Activated CD4-positive, alpha-beta T cell treated with anti-CD3 and anti-CD28 coated beads, Interleukin-10, Interleukin-2, amounts not matched to agents 100 ng/mL and 50 ng/mL, durations not matched to agents 16 hours and 8 hours (primary cell): Measurements from ENCODE around the gene C2CD3.
"Not testable (repeated sequence)": the region's sequence is repeated elsewhere in the genome, so short reads cannot be mapped to it uniquely, and the experiment has no call there.

ENCODE experiments used
- DNase-seq: peaks from one replicate; pipeline ENCODE4 v3.0.0-alpha.2; 2020

C2CD3 gene

DNA sequence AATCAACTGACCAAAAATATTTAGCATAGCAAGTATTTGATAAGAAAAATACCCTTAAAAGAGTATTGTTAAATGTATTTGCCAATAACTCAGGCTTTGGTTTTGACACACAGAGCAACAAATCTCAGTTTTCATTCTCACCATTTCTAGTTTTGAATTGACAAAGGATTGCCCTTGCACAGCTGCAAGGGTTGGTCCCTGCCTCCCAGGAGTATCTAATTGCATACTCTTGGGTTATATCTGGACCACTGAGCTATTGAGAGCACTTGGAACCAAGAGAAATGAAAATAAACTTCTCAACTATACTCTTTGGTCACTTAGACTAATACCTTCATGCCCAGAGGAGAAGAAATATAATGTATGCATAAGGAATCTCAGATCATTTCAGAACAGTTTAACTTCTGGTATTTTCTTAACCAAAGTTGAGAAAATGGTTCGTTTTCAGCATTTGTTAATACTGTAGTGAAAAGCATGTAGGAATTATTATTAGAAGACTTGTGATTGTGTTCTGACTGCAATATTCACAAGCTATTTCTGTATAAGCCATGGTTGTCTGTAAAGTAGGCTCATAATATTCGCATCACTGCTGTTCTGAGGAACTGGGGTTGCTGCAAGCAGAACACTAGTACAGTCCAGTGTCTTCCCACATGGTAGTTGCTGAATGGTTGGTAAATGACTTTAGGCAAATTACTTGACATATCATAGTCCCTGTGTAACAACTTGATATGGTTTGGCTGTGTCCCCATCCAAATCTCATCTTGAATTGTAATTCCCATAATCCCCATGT is 7.9 kb downstream of the C2CD3 start:
- DNase-seq: peak; percentile 62

DNA sequence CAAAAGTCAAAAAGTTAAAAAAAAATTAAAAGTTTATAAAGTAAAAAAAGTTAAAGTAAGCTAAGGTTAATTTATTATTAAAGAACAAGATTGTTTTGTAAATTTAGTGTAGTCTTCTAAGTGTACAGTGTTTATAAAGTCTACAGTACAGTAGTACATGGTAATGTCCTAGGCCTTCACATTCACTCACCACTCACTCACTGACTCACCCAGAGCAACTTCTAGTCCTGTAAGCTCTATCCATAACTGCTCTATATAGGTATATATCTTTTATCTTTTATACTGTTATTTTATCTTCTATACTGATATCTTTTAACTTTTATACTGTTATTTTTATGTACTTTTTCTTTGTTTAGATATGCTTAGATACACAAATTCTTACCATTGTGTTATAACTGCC is 11.2 kb downstream of the C2CD3 start:
- DNase-seq: no peak

DNA sequence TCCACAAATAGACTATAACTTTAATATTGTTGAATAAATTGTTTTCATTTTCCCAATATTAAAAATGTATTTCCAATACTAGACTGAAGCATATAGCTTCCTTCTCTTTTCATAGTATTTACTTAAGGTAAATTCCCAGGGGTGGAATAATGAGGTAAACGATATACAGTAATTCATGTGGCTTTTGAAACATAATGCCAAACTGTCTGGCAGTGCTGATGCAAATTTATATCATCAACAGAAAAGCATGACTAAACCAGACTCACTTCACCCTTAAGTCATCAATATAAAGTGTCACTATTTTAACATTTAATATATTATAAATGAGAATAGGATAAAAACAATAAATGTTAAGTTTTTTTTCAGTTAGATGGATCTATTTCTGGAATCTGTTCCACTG is 13.6 kb downstream of the C2CD3 start:
- no peak for DNase-seq

DNA sequence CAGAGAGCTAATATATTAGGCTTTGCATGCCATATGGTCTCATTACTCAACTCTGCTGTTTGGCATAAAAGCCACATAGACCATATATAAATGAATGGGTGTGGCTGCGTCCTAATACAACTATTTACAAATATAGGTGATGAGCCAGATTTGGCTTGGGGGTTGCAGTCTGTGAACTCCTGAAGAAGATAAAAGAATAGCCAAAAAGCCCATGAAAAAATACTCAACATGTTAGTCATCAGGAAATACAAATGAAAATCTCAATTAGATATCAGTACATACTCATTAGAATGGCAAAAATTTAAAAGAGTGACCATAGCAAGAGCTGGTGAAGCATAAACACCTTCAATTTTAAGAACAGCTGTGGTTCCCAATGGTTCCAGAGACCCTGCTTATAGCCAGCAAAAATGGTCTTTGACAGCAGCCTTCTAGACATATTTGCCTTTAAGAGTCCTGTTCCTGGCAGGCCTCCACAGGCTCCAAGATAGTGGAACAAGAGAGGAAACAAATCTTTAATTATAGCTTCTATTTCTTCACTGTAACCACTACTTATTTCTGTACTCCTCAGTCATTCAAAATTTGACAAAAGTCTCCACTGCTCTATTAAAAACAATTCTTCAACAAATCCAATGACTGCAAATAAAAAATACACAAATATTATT is 16.1 kb downstream of the C2CD3 start:
- DNase-seq: no peak

DNA sequence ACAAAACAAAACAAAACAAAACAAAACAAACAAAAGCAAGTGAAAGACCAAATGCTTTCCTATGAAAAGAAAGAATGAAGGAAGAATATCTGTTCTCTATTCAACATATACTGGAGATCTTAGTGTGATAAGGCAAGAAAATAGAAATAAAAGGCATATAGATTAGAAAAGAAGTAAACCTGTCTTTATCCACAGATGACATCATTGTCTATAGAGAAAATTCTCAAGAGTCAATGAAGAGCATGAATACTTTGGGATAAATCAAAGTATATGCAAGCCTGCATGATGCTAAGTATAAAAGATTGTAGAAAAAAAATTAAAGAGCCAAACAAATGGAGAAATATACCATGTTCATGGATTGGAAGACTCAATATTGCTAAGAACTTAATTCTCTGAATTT is 17.6 kb downstream of the C2CD3 start:
- no peak for DNase-seq

GRCh38 chr11:74147199-74147929 is 23.4 kb downstream of the C2CD3 start:
- DNase-seq: no peak

DNA sequence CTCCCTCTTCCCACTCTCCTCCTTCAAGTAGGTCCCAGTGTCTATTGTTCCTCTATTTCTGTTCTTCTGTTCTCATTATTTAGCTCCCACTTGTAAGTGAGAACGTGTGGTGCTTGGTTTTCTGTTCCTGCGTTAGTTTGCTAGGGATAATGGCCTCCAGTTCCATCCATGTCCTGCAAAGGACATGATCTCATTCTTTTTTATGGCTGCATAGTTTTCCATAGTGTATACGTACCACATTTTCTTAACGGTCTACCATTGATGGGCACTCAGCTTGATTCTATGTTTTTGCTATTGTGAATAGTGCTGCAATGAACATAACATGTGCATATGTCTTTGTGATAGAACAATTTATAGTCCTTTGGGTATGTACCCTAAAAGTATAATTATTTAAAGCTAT is 26.2 kb downstream of the C2CD3 start:
- no peak for DNase-seq

DNA sequence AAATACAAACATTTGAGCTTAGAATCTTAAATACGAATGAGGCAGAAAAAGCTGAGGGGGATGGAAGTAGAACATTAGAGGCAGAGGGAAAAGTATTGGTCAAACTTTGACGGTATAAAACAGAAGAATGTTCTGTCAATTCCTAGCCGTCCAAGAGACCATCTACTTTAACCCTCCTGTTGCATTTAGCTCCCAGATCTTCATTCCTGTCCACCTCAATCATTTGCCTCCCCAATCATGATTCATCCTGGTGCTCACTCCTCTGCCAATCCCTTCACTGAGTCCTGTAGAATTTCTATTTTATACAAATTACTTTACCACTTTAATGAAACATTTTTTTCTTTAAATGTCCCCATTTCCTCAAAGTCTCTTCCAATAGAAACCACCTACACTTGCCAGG is 28.2 kb downstream of the C2CD3 start:
- DNase-seq: no peak

DNA sequence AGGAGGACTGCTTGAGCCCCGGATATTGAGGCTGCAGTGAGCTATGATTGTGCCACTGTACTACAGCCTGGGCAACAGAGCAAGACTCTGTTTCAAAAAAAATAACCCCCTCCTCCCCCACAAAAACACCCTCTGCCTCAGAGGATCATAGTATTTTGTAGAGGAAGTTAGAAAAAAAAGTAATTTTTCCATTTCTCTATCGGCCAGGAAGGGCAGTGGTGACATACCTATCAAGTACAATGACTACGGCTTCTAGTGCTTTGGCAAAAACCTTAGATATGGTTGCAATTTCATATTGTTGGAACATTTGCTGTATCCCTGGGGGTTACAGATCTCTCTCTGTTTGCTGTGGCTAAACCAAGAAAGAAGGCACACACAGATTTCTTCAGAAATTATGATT is 28.9 kb downstream of the C2CD3 start:
- no peak for DNase-seq

DNA sequence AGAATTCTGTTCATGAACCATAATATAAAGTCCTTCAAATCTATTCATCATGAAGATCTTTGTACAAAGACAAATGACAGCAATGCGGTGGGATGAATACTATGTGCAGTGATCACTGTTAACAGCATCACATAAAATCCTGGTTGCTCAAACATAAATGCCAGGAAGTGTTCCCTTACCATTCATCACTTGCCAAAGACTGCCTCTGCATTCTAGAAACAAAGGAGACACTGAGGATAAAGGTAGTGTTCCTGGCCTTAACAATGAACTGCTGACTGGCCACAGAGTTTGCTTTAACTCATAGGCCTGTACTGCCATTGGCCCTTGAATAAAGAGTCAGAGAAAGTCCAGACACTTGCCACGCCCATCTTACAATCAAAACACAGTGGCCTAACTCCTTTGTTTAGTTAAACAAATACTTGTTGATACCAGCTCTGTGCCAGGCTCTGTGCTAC is 29.5 kb downstream of the C2CD3 start:
- no peak for DNase-seq

DNA sequence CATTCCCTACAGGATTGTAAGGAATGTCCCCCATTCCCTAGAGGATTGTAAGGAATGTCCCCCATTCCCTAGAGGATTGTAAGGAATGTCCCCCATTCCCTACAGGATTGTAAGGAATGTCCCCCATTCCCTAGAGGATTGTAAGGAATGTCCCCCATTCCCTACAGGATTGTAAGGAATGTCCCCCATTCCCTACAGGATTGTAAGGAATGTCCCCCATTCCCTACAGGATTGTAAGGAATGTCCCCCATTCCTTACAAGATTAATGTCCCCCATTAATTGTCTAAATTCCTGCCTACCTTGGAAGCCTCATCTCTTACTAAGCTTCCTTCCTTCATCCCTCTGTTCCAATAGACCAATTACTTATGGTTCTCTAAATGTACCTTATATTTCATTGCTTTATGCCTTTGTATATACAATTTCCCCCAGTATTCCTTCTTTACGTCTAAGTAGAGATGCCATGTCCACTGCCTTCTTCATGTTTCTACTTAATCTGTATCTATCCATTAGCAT is 30.8 kb downstream of the C2CD3 start:
- not testable (repeated sequence) for DNase-seq

DNA sequence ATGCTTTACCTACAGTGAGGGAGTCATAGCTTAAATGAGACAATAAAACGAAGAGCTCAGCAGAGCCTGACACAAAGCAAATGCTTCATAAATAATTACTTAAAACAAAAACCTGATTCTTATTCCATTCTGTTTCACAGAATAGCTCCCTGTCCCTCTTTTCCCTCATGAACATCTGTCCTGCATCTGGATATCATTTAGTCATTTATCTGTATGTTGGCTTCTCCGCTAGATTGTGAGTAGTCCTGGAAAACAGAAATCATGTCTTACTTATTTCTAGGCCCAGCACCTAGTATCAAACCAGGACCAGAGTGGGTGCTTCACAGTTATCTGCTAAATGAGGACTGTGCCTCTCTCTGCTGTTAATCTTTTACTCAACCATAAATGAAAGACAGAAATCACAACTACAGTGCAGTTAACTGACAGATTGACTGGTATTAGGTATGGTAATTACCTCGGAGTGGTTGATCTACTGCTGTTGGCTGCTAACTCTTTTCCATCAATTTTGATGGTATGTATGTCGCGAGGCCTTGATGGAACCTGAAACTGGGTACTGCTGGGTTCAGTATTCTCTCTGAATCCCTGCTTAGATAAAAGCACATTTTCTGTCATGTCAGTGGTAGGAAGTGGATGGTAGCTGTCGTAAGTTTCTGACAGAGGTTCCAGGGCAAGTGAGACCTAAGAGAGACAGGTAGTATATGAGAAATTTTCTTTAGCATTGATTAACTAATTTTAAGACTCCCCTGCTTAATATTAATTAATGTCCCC is 31.5 kb downstream of the C2CD3 start:
- DNase-seq: no peak

DNA sequence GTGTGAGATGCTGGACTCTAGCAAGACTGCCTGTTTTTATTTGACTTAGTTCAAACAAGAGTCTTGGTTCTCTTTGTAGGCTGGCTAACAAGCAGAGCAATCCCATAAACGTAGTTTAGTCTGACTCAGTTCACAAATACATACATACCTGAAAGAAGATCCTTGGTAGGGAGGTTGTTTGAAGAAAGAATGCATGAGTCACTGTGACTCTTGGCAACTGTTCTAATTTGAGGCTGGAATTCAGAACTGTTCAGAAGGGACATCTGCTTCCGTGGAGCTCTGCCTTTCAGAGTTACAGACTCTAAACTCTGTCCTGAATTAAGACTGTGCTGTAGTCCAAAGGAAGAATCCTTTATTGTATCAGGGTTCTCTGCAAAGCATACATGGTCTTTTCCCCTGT is 32.2 kb downstream of the C2CD3 start:
- DNase-seq: no peak

DNA sequence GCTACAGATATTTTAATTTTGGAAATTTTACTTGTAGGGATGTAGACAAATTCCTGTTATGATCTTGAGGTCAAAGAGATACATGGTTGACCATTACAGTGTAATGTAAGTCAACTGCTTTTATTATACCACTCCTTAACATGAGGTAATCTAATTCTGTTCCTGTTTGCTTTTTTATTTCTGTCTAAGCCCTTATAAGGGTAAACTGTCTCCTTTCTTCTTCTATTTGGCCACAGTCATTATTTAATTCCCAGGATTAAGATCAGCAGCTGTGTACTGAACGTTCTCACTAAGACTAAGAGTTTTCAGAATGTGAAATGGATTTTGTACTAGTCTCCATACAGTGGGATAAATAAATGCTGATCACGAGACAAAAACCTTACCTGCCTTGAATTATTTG is 32.8 kb downstream of the C2CD3 start:
- no peak for DNase-seq

DNA sequence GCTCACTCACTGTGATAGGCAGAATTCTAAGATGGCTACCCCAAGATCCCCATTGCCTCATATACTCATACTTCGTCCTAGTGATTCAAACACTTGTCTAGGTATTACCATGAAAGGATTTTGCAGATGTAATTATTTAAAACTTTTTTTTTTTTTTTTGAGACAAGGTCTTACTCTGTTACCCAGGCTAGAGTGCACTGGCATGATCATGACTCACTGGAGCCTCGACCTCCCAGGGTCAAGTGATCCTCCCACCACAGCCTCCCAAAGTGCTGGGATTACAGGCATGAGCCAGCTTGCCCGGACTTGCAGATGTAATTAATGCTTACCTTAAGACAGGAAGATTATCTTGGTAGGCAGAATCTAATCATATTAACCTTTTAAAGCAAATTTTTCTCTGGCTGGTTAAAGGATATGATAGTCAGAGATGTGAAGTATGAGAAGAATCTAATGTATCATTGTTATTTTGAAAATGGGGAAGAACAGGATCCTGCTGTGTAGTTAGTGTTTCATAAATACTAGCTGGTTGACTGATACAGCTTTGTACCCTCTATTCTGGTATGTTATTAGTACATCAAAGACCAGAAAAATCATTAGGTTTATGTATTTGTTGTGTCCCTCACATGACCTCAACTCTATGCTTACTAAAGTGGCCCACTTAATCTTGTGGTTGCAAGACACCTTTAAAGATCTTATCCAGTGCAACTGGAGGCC is 35.5 kb downstream of the C2CD3 start:
- DNase-seq: no peak

DNA sequence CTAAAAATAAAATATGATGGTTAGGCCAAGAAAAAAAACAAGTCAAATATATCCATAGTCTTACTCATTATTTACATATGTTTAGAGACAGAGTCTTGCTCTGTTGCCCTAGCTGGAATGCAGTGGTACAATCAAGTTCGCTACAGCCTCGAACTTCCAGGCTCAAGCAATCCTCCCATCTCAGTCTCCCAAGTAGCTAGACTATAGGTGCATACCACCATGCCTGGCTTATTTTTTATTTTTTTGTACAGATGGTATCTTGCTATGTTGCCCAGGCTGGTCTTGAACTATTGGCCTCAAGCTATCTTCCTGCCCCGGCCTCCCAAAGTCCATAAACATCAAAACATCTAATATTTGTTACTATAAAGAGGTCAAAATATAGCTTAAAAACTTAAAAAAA is 36.1 kb downstream of the C2CD3 start:
- no peak for DNase-seq

- no peak for DNase-seq
Measured at GRCh38 chr11:74133436-74133835, 37.4 kb downstream of the C2CD3 start.

- no peak for DNase-seq
Measured at GRCh38 chr11:74132833-74133232, 38.0 kb downstream of the C2CD3 start.

DNA sequence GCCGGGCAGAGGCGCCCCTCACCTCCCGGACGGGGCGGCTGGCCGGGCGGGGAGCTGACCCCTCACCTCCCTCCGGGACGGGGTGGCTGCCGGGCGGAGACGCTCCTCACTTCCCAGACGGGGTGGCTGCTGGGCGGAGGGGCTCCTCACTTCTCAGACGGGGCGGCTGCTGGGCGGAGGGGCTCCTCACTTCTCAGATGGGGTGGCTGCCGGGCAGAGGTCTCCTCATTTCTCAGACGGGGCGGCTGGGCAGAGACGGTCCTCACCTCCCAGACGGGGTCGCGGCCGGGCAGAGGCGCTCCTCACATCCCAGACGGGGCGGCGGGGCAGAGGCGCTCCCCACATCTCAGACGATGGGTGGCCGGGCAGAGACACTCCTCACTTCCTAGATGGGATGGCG is 41.7 kb downstream of the C2CD3 start:
- not testable (repeated sequence) for DNase-seq

- DNase-seq: no peak
Measured at GRCh38 chr11:74123008-74123448, 47.8 kb downstream of the C2CD3 start.

- no peak for DNase-seq
Measured at GRCh38 chr11:74121804-74122203, 49.0 kb downstream of the C2CD3 start.
